Measurements from ENCODE around the gene GTF2I. TPM values are rescaled to one million over a fixed set of nuclear protein-coding genes. Genes with fewer than 3 reads are reported as not detected.
"Not testable (repeated sequence)": the region's sequence is repeated elsewhere in the genome, so short reads cannot be mapped to it uniquely, and the experiment has no call there.

The GTF2I gene
- total RNA-seq, 2 experiments from 2014 or later, result 143 to 145 TPM

- H3K4me3 Mint-ChIP-seq, H3K9me3 Mint-ChIP-seq, H3K27me3 Mint-ChIP-seq, H3K27ac Mint-ChIP-seq, DNase-seq: not testable (repeated sequence)
- POLR2A ChIA-PET, result interaction anchor here (1.2 to 1.6 kb wide), 2 partner anchors 12 kb away, joined by 3 to 4 read pairs; no protein-coding TSS in a partner anchor
- H3K4me1 Mint-ChIP-seq, result peaks cover 52% of the 10 kb centered on the region
- H3K36me3 Mint-ChIP-seq (ENCODE audit: low read depth), result peaks cover 46% of the 10 kb centered on the region
- CTCF ChIA-PET, result interaction anchor here (0.7 to 1.3 kb wide), 2 partner anchors 9 to 497 kb away, joined by 3 to 4 read pairs; no protein-coding TSS in a partner anchor
Measured at GRCh38 chr7:74661836-74662794, 4.6 kb downstream of the GTF2I start.

- ChIA-PET CTCF (interaction anchor here (0.6 kb wide), 1 partner anchor 8 kb away, joined by 3 read pairs; the partner anchor contains the start of gene GTF2I), POLR2A (no interaction called here)
- Mint-ChIP-seq H3K4me1 (peaks cover 38% of the 10 kb centered on the region), H3K27ac (no peak overlapping the region), H3K9me3 (no peaks in the 10 kb centered on the region), H3K36me3 (ENCODE audit: low read depth) (peaks cover 44% of the 10 kb centered on the region), H3K27me3 (no peaks in the 10 kb centered on the region), H3K4me3 (no peak overlapping the region)
- DNase-seq, result no peak
Measured at GRCh38 chr7:74665296-74665938, 7.9 kb downstream of the GTF2I start.

- CTCF ChIA-PET, H3K27ac Mint-ChIP-seq, H3K27me3 Mint-ChIP-seq, DNase-seq, H3K9me3 Mint-ChIP-seq, H3K4me3 Mint-ChIP-seq: not testable (repeated sequence)
- peaks cover 37% of the 10 kb centered on the region for H3K36me3 Mint-ChIP-seq (ENCODE audit: low read depth)
- H3K4me1 Mint-ChIP-seq, result peaks cover 29% of the 10 kb centered on the region
- POLR2A ChIA-PET, result interaction anchor here (0.8 kb wide), 1 partner anchor 9 kb away, joined by 4 read pairs; the partner anchor contains the start of gene GTF2I
Measured at GRCh38 chr7:74667013-74667412, 9.5 kb downstream of the GTF2I start.

- Mint-ChIP-seq H3K36me3 (ENCODE audit: low read depth) (peaks cover 37% of the 10 kb centered on the region), H3K4me1 (peaks cover 32% of the 10 kb centered on the region)
- ChIA-PET POLR2A (interaction anchor here (0.8 kb wide), 1 partner anchor 10 kb away, joined by 4 read pairs; the partner anchor contains the start of gene GTF2I), CTCF (interaction anchor here (0.7 kb wide), 1 partner anchor 53 kb away, joined by 3 read pairs; no protein-coding TSS in a partner anchor)
- not testable (repeated sequence) for H3K27ac Mint-ChIP-seq, H3K27me3 Mint-ChIP-seq, H3K4me3 Mint-ChIP-seq, H3K9me3 Mint-ChIP-seq, DNase-seq
Measured at GRCh38 chr7:74667520-74667919, 10.0 kb downstream of the GTF2I start.

DNA sequence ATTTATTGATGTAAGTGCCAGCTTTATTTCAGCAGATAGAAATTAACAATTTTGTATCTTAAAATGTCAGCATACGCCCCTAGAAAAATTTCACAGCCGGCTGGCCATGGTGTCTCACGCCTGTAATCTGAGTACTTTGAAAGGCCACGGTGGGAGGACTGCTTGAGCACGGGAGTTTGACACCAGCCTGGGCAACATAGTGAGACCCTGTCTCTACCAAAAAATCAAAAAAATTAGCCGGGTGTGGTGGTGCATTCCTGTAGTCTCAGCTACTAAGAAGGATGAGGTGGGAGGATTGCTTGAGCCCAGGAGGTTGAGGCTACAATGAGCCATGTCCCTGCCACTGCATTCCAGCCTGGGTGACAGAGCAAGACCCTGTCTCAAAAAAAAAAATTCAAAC is 14.1 kb downstream of the GTF2I start:
- no peak overlapping the region for H3K27ac Mint-ChIP-seq
- no peaks in the 10 kb centered on the region for H3K9me3 Mint-ChIP-seq
- POLR2A ChIA-PET, result no interaction called here
- peaks cover 19% of the 10 kb centered on the region for H3K36me3 Mint-ChIP-seq (ENCODE audit: low read depth)
- no peak for DNase-seq
- CTCF ChIA-PET, result interaction anchor here (1.0 kb wide), 1 partner anchor 10 kb away, joined by 4 read pairs; no protein-coding TSS in a partner anchor
- peaks cover 26% of the 10 kb centered on the region for H3K4me1 Mint-ChIP-seq
- no peak overlapping the region for H3K4me3 Mint-ChIP-seq
- no peaks in the 10 kb centered on the region for H3K27me3 Mint-ChIP-seq

- Mint-ChIP-seq H3K27me3 (no peaks in the 10 kb centered on the region), H3K27ac (no peak overlapping the region), H3K9me3 (no peaks in the 10 kb centered on the region), H3K4me3 (no peak overlapping the region), H3K36me3 (ENCODE audit: low read depth) (peaks cover 13% of the 10 kb centered on the region), H3K4me1 (peaks cover 32% of the 10 kb centered on the region)
- POLR2A ChIA-PET, result no interaction called here
- CTCF ChIA-PET, result no interaction called here
- no peak for DNase-seq
Measured at GRCh38 chr7:74672343-74672915, 14.9 kb downstream of the GTF2I start.

- ChIA-PET CTCF (interaction anchor here (0.7 kb wide), 1 partner anchor 49 kb away, joined by 3 read pairs; no protein-coding TSS in a partner anchor), POLR2A (interaction anchor here (1.2 to 1.3 kb wide), 2 partner anchors 13 to 24 kb away, joined by 3 to 4 read pairs; no protein-coding TSS in a partner anchor)
- H3K4me1 Mint-ChIP-seq, result peaks cover 31% of the 10 kb centered on the region
- H3K27ac Mint-ChIP-seq, result no peak overlapping the region
- H3K4me3 Mint-ChIP-seq, result no peak overlapping the region
- DNase-seq, result no peak
- H3K9me3 Mint-ChIP-seq, result no peaks in the 10 kb centered on the region
- no peaks in the 10 kb centered on the region for H3K27me3 Mint-ChIP-seq
- H3K36me3 Mint-ChIP-seq (ENCODE audit: low read depth), result peaks cover 11% of the 10 kb centered on the region
Measured at GRCh38 chr7:74674166-74674565, 16.6 kb downstream of the GTF2I start.

DNA sequence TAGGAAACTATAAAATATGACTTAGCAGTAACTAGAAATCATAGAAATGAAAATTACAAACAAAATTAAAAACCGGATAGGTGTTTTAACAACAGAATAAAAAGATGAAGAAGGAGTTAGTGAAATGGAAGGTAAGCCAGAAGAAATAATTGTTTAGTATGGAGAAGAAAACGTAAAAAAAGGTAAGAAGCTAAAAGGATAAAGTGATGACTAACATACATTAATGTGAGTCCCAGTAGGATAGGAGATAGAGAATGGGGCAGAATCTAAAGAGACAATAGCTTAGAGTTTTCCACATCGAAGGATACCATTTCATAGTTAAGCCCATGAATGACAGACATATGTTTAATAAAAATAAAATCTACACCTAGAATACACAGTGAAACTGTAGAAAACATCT is 25.3 kb downstream of the GTF2I start:
- peaks cover 29% of the 10 kb centered on the region for H3K36me3 Mint-ChIP-seq (ENCODE audit: low read depth)

GRCh38 chr7:74683799-74684198 is 26.3 kb downstream of the GTF2I start:
- no peak overlapping the region for H3K27ac Mint-ChIP-seq

More for the DNA sequence above, 25.3 kb downstream of the GTF2I start:
- no peaks in the 10 kb centered on the region for H3K27me3 Mint-ChIP-seq
- H3K4me3 Mint-ChIP-seq, result no peak overlapping the region
- ChIA-PET POLR2A (no interaction called here), CTCF (interaction anchor here (0.5 kb wide), 1 partner anchor 47 kb away, joined by 6 read pairs; no protein-coding TSS in a partner anchor)
- H3K9me3 Mint-ChIP-seq, result no peaks in the 10 kb centered on the region
- H3K4me1 Mint-ChIP-seq, result peaks cover 14% of the 10 kb centered on the region
- no peak overlapping the region for H3K27ac Mint-ChIP-seq
- no peak for DNase-seq

GRCh38 chr7:74684473-74684872 is 27.0 kb downstream of the GTF2I start:
- Mint-ChIP-seq H3K4me3 (no peak overlapping the region), H3K4me1 (peaks cover 14% of the 10 kb centered on the region), H3K27me3 (no peaks in the 10 kb centered on the region), H3K27ac (no peak overlapping the region), H3K9me3 (no peaks in the 10 kb centered on the region), H3K36me3 (ENCODE audit: low read depth) (peaks cover 30% of the 10 kb centered on the region)
- ChIA-PET CTCF (no interaction called here), POLR2A (interaction anchor here (1.0 kb wide), 1 partner anchor 10 kb away, joined by 3 read pairs; no protein-coding TSS in a partner anchor)
- no peak for DNase-seq

More at GRCh38 chr7:74683799-74684198, 26.3 kb downstream of the GTF2I start:
- no peak overlapping the region for H3K4me3 Mint-ChIP-seq
- ChIA-PET POLR2A (interaction anchor here (1.0 kb wide), 1 partner anchor 10 kb away, joined by 3 read pairs; no protein-coding TSS in a partner anchor), CTCF (no interaction called here)
- no peak for DNase-seq
- H3K9me3 Mint-ChIP-seq, result no peaks in the 10 kb centered on the region
- H3K4me1 Mint-ChIP-seq, result peaks cover 14% of the 10 kb centered on the region
- no peaks in the 10 kb centered on the region for H3K27me3 Mint-ChIP-seq
- peaks cover 27% of the 10 kb centered on the region for H3K36me3 Mint-ChIP-seq (ENCODE audit: low read depth)

- Mint-ChIP-seq H3K9me3 (no peaks in the 10 kb centered on the region), H3K27ac (no peak overlapping the region), H3K4me3 (no peak overlapping the region), H3K4me1 (peaks cover 14% of the 10 kb centered on the region), H3K27me3 (no peaks in the 10 kb centered on the region), H3K36me3 (ENCODE audit: low read depth) (peaks cover 32% of the 10 kb centered on the region)
- CTCF ChIA-PET, result no interaction called here
- POLR2A ChIA-PET, result no interaction called here
- no peak for DNase-seq
Measured at GRCh38 chr7:74684921-74685320, 27.4 kb downstream of the GTF2I start.

- ChIA-PET POLR2A (no interaction called here), CTCF (no interaction called here)
- peaks cover 49% of the 10 kb centered on the region for H3K36me3 Mint-ChIP-seq (ENCODE audit: low read depth)
- no peaks in the 10 kb centered on the region for H3K9me3 Mint-ChIP-seq
- H3K4me3 Mint-ChIP-seq, result no peak overlapping the region
- H3K4me1 Mint-ChIP-seq, result peaks cover 10% of the 10 kb centered on the region
- H3K27me3 Mint-ChIP-seq, result no peaks in the 10 kb centered on the region
- no peak overlapping the region for H3K27ac Mint-ChIP-seq
- DNase-seq, result no peak
Measured at GRCh38 chr7:74690474-74690873, 33.0 kb downstream of the GTF2I start.

DNA sequence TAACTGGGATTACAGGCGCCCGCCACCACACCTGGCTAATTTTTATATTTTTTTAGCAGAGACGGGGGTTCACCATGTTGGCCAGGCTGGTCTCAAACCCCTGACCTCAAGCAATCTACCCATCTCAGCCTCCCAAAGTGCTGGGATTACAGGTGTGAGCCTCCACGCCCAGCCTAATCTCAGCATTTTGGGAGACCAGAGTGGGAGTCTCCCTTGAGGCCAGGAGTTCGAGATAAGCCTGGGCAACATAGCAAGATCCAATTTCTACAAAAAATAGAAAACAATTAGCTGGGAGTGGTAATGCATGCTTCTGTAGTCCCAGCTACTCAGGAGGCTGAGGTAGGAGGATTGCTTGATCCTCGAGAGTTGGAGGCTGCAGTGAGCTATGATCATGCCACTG is 46.9 kb downstream of the GTF2I start:
- DNase-seq, H3K9me3 Mint-ChIP-seq, H3K27ac Mint-ChIP-seq, H3K4me1 Mint-ChIP-seq, H3K27me3 Mint-ChIP-seq, POLR2A ChIA-PET, CTCF ChIA-PET, H3K4me3 Mint-ChIP-seq: not testable (repeated sequence)
- peaks cover 62% of the 10 kb centered on the region for H3K36me3 Mint-ChIP-seq (ENCODE audit: low read depth)
